ENCODE results near the gene KMT2A.
"Not testable (repeated sequence)": the region's sequence is repeated elsewhere in the genome, so short reads cannot be mapped to it uniquely, and the experiment has no call there.

Gene KMT2A

DNA sequence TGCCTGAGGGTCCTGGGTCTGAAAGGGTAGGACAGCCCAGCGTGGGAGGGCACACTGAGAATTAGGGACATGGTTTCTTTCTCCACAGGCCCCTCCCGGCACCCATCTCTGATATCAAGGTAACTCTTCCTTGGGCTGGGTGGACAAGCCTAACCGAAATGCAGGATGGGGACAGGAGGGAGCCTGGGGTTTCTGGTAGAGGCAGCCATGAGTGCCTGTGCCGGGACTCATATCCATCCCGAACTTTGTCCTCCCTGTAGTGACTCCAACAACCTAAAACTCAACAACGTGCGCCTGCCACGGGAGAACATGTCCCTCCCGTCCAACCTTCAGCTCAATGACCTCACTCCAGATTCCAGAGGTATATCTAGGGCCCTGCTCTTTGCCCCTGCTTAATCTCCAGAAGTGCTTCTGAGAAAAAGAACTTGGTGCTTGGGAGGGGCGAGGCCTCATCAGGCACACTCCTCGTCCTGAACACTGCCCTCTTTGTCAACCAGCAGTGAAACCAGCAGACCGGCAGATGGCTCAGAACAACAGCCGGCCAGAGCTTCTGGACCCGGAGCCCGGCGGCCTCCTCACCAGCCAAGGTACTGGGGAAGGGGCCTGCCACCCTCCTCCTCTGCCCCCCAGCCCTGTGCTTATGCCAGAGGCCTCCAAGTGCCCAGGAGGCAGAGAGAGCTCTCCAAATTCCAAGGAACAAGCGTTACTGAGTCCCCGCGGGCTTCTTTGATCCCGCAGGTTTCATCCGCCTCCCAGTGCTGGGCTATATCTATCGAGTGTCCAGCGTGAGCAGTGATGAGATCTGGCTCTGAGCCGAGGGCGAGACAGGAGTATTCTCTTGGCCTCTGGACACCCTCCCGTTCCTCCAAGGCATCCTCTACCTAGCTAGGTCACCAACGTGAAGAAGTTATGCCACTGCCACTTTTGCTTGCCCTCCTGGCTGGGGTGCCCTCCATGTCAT is 97.8 kb downstream of the KMT2A start:
- no peak for DNase-seq (ENCODE audit: low spot score)

DNA sequence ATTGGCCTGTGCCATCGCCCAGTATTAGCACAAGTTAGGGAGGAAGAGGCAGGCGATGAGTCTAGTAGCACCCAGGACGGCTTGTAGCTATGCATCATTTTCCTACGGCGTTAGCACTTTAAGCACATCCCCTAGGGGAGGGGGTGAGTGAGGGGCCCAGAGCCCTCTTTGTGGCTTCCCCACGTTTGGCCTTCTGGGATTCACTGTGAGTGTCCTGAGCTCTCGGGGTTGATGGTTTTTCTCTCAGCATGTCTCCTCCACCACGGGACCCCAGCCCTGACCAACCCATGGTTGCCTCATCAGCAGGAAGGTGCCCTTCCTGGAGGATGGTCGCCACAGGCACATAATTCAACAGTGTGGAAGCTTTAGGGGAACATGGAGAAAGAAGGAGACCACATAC is 99.0 kb downstream of the KMT2A start:
- DNase-seq (ENCODE audit: low spot score) = no peak

DNA sequence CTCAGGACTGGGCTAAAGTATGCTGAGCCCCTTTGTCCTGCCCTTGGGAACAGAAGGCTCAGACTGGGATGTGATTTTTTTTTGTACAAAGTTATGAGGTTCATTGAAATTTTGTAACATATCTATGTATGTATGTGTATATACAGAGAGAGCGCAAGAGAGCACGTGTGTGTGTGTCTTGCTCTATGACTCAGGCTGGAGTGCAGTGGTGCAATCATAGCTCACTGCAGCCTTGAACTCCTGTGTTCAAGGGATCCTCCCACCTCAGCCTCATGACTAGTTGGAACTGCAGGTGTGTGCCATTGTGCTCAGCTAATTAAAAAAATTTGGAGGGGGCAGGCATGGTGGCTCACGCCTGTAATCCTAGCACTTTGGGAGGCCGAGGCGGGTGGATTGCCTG is 100.4 kb downstream of the KMT2A start:
- no peak for DNase-seq (ENCODE audit: low spot score)

DNA sequence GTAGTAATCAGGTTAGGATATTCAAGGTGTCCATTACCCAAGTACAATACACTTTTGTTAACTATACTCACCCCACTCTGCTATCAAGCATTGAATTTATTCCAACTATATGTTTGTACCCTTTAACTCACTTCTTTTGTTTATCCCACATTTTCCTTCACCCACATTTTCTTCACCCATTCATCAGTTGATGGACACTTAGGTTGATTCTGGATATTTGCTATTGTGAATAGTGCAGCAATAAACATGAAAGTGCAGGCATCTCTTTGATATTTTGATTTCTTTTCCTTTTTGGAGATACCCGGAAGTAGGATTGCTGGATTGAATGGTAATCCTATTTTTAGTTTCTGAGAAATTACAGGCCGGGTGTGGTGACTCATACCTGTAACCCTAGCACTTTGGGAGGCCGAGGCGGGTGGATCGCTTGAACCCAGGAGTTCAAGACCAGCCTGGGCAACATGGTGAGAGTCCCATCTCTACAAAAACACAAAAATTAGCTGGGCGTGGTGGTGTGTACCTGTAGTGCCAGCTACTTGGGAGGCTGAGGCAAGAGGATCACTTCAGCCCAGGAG is 101.2 kb downstream of the KMT2A start:
- DNase-seq (ENCODE audit: low spot score) = no peak

DNA sequence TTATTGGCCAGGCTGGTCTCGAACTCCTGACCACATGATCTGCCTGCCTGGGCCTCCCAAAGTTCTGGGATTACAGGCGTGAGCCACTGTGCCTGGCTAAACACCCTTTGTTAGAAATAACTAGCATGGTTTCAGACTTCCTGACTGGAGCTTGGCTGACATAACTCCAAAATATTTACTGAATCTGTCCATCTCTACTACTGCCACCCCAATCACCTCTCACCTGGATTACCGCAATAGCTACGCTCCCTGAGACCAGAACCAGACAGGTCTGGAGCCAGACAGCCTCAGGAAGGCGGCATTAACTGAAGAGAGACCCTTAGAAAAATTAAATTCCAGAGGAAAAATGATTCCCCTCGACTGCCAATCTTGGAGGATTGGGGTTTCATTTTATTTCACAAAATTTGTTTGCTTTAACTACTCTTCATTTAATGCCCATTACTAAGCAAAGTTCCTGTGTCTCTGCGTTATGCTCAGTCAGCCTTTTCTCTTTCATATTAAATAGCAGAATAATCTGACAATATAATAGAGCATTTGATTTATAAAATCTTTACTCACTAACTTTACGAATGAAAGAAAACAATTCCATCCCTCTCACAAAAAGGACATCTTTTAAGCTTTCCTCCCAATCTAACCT is 107.8 kb downstream of the KMT2A start:
- no peak for DNase-seq (ENCODE audit: low spot score)

DNA sequence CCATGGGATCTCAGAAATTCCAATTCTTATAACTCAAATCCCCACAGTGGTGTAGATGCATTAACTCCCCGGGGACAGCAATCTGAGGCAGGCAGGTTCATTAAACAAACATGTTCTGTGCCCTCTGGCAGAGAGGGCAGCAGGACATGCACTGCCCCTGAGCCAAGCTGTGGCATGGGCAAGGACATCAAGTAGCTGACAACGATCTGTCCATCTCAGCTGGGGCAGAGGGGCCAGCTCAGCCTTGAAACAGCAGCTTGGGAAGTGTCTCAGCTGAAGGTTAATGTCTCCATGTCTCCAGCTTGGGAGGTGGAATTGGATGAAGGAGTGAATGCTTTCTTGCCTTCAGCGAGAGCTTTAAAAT is 108.3 kb downstream of the KMT2A start:
- DNase-seq (ENCODE audit: low spot score) = no peak

DNA sequence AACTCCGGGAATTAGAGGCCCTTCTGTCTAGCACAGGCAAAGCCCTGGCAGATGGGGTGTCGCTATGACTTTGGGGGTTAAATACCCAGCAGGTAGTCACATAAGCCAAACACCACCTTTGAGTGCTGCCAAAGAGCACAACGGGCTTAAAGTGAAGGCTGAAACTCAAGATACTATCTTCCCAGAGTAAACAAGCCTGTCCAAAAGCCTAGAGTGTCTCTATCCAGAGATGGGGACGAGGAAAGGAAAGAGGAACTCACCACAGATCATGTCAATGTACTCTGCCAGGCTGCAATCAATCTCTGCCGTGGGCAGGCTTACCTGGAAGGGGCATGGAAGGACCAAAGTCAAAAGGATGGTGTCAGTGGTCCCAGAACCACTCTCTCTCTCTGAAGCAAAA is 109.2 kb downstream of the KMT2A start:
- no peak for DNase-seq (ENCODE audit: low spot score)

DNA sequence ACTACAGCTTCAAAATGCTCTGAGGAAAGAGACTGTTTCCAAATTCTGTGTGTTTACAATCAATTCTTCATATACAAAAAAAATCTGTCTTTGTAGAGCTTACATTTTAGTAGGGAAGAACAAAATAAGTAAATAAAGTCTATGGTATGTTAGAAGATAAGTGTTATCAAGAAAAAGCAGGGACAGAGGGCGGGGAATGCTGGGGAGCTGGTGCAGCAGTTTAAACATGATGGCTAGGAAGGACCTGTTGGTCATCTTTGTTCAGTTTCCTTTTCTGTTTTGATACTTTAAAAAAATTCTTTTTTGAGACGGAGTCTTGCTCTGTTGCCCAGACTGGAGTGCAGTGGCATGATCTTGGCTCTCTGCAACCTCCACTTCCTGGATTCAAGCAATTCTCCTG is 110.8 kb downstream of the KMT2A start:
- no peak for DNase-seq (ENCODE audit: low spot score)

DNA sequence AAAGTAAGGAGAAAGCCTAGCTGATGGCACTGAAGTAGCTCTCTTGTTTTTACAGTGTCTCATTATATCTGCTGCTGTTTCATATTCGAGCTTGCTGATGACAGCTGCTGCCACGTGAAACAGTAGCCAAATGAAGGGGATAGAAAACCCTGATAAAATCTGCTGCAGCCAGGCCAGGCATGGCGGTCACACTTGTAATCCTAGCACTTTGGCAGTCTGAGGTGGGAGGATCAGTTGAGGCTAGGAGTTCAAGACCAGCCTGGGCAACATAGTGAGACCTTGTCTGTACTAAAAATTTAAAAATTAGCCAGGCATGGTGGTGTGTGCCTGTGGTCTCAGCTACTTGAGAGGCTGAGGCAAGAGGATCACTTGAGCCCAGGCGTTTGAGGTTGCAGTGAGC is 116.0 kb downstream of the KMT2A start:
- no peak for DNase-seq (ENCODE audit: low spot score)

DNA sequence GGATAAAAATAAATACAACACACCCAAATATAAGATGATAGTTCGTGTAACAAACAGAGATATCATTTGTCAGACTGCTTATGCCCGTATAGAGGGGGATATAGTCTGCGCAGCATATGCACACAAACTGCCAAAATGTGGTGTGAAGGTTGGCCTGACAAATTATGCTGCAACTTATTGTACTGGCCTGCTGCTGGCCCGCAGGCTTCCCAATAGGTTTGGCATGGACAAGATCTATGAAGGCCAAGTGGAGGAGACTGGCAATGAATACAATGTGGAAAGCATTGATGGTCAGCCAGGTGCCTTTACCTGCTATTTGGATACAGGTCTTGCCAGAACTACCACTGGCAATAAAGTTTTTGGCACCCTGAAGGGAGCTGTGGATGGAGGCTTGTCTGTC is 124.5 kb downstream of the KMT2A start:
- no peak for DNase-seq (ENCODE audit: low spot score)

DNA sequence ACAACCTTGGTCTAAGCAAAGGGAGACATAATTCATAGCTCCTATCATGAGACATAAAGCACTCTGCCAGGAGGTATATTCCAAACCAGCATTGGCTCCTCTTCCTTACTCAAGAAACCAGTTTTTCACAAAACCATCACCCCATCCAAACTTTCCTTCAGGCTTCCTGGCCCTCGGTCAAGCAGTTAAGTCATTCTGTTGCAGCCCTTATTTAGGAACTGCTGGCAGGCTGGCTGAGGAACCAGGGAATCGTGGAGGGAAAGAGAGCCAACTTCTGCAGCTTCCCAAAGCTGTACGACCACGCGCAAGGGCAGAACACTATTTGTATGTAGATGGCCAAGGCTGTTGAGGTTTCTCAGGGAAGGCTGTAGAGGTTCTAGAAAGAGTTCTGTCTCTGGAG is 128.8 kb downstream of the KMT2A start:
- DNase-seq (ENCODE audit: low spot score) = no peak

DNA sequence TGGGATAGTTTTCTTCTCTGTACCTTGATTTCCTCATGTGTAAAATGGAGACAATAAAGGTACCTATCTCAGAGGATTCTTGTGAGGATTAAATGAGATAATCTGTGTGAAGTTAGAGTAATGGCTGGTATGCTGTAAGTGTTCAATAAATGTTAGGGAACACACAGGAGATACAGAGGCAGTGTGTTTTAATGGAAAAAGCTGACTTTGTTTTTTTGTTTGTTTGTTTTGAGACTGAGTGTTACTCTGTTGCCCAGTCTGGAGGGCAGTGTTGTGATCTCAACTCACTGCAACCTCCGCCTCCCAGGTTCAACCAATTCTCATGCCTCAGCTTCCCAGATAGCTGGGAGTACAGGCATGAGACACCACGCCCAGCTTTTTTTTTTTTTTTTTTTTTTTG is 133.4 kb downstream of the KMT2A start:
- no peak for DNase-seq (ENCODE audit: low spot score)

DNA sequence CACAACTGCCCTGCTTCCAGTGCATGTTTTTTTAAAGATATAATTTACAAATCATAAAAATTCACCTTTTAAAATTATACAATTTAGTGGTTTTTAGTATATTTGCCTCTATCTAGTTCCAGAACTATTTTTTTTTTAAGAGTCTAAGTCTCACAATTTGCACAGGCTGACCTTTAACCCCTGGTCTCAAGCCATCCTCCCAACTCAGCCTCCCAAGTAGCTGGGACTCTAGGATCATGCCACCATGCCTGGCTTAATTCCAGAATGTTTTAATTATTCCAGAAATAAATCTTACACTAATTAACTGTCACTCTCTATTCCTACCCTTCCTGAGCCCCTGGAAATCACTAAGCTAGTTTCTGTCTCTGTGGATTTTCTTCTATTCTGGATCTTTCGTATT is 134.5 kb downstream of the KMT2A start:
- DNase-seq (ENCODE audit: low spot score) = no peak

DNA sequence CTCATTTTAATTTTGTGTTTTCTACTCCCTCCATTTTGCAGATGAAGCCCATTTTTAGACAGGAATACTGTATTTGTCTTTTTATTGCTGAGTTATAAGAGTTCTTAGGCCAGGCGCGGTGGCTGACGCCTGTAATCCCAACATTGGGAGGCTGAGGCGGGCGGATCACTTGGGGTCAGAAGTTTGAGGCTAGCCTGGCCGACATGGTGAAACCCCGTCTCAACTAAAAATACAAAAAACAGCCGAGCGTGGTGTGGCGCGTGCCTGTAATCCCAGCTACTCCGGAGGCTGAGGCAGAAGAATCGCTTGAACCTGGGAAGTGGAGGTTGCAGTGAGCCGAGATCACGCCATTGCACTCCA is 135.4 kb downstream of the KMT2A start:
- not testable (repeated sequence) for DNase-seq (ENCODE audit: low spot score)

DNA sequence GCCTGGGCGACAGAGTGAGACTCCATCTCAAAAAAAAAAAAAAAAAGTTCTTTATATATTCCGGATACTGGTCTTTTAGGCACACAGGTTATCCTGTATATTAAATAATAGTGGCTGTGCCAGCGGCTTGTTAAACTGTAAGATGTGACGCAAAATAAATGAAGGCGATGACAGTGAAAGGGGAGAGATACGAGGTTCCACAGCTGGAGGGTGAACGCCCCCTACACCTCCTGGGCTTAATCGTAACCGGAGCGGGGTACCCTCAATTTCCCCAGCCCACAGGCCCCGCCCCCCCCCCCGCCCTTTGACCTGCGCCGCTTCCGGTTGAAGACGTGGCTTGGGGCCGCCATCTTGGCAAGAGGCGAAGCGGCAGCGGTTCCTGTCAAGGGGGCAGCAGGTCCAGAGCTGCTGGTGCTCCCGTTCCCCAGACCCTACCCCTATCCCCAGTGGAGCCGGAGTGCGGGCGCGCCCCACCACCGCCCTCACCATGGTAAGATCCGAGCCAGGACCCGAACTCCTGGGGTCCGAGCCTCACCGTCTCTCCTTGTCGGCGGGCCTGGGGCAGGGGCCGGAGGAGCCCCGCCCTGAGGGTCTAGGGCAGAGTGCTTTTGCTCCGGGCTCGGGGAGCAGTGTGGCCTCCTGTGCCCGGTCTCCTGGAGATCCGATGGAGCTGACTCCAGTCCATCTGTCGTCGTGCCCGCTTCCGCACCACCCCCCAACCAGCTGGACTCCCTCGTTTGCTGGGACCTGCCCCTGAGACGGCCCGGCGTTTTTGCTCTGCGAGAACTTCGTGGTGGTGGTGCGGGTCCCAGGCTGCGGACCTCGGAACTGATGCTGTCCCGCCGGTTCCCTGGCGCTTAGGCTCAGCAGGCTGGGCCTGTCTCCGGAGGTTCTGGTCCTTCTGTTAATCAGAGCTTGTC is 136.0 kb downstream of the KMT2A start, which contains the start of gene ARCN1:
Gene ARCN1, plus strand, starts transcription at position 349 of the 920 bp plus-strand sequence. Its CDS starts 139 bp downstream, at position 488.
- DNase-seq (ENCODE audit: low spot score) = peak; percentile 89

DNA sequence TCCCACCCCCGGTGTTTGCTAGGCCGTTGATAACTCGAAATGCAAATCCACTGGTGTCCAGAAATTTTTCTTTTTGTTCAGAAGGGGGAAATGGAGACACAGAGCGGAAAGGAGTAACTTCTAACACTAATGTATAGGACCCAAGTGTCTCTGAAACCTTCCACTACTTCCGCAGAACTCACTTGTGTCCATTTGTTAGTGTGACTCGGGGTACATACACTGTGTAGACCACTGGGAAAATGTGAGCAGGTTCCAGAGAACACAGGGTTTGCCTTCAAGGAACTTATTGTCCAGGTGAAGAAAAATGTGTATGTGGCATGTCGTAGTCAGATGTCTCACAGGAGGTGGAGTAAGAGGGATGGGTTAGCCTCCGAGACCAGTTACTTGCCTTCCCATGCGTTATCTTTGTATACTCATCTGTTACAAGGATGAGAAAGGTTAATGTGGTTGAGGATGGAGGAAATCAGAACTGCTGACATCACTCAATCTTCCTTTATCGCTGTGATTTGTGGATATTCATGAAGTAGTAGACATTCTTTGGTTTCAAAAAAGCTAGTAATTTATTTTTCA is 136.8 kb downstream of the KMT2A start:
- DNase-seq (ENCODE audit: low spot score) = peak; percentile 24

DNA sequence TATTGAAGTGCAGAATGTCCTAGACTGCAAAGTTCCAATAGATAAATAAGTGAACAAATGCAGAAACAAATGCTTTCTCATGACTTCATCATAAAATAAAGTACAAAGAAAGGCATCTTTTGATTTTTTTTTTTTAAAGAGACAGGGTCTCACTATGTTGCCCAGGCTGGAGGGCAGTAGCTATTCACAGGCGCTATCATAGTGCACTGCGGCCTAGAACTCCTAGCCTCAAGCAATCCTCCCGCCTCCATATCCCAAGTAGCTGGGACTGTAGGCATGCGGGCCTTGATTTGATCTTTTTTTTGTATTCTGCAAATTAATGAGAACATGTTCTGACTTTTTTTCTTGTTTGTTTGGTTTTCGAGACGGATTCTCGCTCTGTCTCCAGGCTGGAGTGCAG is 138.3 kb downstream of the KMT2A start:
- DNase-seq (ENCODE audit: low spot score) = no peak

Measured in D341Med (cell line).